Activated CD4-positive, alpha-beta T cell treated with anti-CD3 and anti-CD28 coated beads, Interleukin-2, amount 10 ng/mL, durations not matched to agents 24 days and 14 days (primary cell): ENCODE results near the gene RAB3B. TPM values are rescaled to one million over a fixed set of nuclear protein-coding genes. Genes with fewer than 3 reads are reported as not detected.
"Not testable (repeated sequence)": the region's sequence is repeated elsewhere in the genome, so short reads cannot be mapped to it uniquely, and the experiment has no call there.

Source experiments
- DNase-seq: peaks from one replicate; pipeline ENCODE4 v3.0.0; 2022
- H3K27ac Mint-ChIP-seq: one replicate; pipeline ENCODE4 v1.8.0; 2022; ENCODE audit warnings: mild to moderate bottlenecking, mixed read lengths
- H3K27me3 Mint-ChIP-seq: one replicate; pipeline ENCODE4 v1.8.0; 2022; ENCODE audit warnings: mixed read lengths
- H3K36me3 Mint-ChIP-seq: one replicate; pipeline ENCODE4 v1.8.0; 2022; ENCODE audit warnings: low read depth, mild to moderate bottlenecking, mixed read lengths
- H3K4me1 Mint-ChIP-seq: one replicate; pipeline ENCODE4 v1.8.0; 2021; ENCODE audit warnings: mixed read lengths
- H3K4me3 Mint-ChIP-seq: one replicate; pipeline ENCODE4 v1.8.0; 2022; ENCODE audit warnings: mild to moderate bottlenecking, moderate library complexity, mixed read lengths
- H3K9me3 Mint-ChIP-seq: one replicate; pipeline ENCODE4 v1.8.0; 2021; ENCODE audit warnings: mixed read lengths
- intact Hi-C: fragments of 100-400 bp; cut with micrococcal nuclease; formaldehyde crosslinking; loops from one replicate; pipeline ENCODE4 v1.15.1; 2023
- total RNA-seq: library from RNA; stranded (reverse); gene quantifications from 2 replicates; pipeline ENCODE4 v1.2.3, GENCODE V29; 2022

RAB3B gene
- total RNA-seq, 1 donor from 2014 or later, result 0.02 TPM

DNA sequence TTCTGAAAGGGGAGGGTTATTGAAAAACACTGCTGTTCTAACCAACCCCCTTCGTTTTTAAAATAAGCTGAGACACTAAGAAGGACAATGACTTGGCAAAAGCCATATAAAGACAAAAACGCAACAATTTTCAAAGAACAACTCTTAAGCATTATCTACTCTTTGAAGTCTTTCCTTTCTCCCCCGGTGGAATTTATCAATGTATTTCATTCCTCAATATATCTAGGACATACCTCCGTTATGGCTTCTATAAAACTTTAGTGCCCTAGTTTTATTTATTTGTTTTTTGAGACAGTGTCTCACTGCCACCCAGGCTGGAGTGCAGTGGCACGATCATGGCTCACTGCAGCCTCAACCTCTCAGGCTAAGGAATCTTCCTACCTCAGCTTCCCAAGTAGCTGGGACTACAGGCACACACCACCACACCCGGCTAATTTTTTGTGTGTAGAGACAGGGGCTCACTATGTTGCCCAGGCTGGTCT is 115.2 kb downstream of the RAB3B start:
- H3K27ac Mint-ChIP-seq, result peak overlapping the region; percentile 64
- DNase-seq, result no peak
- intact Hi-C loops, result loop anchor here (5.0 kb wide), 6 partner anchors 33 to 908 kb away; partner anchors contain the start of genes EPS15 and OSBPL9
- peaks cover 43% of the 10 kb centered on the region for H3K4me1 Mint-ChIP-seq
- H3K36me3 Mint-ChIP-seq, result peaks cover 37% of the 10 kb centered on the region
- no peaks in the 10 kb centered on the region for H3K9me3 Mint-ChIP-seq
- no peaks in the 10 kb centered on the region for H3K27me3 Mint-ChIP-seq
- peak overlapping the region; percentile 80 for H3K4me3 Mint-ChIP-seq

- H3K27me3 Mint-ChIP-seq, H3K27ac Mint-ChIP-seq, DNase-seq, H3K4me3 Mint-ChIP-seq, intact Hi-C loops, H3K9me3 Mint-ChIP-seq: not testable (repeated sequence)
- H3K4me1 Mint-ChIP-seq, result peaks cover 47% of the 10 kb centered on the region
- H3K36me3 Mint-ChIP-seq, result peaks cover 39% of the 10 kb centered on the region
Observed at GRCh38 chr1:51873270-51873669, 117.2 kb downstream of the RAB3B start.

GRCh38 chr1:51871351-51871975 is 119.0 kb downstream of the RAB3B start:
- intact Hi-C loops, result no loop called here
- Mint-ChIP-seq H3K9me3 (no peaks in the 10 kb centered on the region), H3K36me3 (peaks cover 35% of the 10 kb centered on the region), H3K4me3 (no peak overlapping the region), H3K4me1 (peaks cover 50% of the 10 kb centered on the region), H3K27ac (peak overlapping the region; percentile 75), H3K27me3 (no peaks in the 10 kb centered on the region)
- no peak for DNase-seq

- Mint-ChIP-seq H3K27ac (no peak overlapping the region), H3K4me1 (peaks cover 48% of the 10 kb centered on the region), H3K9me3 (no peaks in the 10 kb centered on the region), H3K4me3 (no peak overlapping the region), H3K36me3 (peaks cover 34% of the 10 kb centered on the region), H3K27me3 (no peaks in the 10 kb centered on the region)
- intact Hi-C loops, result no loop called here
- no peak for DNase-seq
Observed at GRCh38 chr1:51870603-51871350, 119.7 kb downstream of the RAB3B start.

GRCh38 chr1:51867479-51868232 is 122.8 kb downstream of the RAB3B start:
- H3K27me3 Mint-ChIP-seq, result no peaks in the 10 kb centered on the region
- H3K9me3 Mint-ChIP-seq, result no peaks in the 10 kb centered on the region
- peaks cover 20% of the 10 kb centered on the region for H3K36me3 Mint-ChIP-seq
- DNase-seq, result no peak
- intact Hi-C loops, result no loop called here
- H3K4me3 Mint-ChIP-seq, result no peak overlapping the region
- peaks cover 37% of the 10 kb centered on the region for H3K4me1 Mint-ChIP-seq
- no peak overlapping the region for H3K27ac Mint-ChIP-seq

DNA sequence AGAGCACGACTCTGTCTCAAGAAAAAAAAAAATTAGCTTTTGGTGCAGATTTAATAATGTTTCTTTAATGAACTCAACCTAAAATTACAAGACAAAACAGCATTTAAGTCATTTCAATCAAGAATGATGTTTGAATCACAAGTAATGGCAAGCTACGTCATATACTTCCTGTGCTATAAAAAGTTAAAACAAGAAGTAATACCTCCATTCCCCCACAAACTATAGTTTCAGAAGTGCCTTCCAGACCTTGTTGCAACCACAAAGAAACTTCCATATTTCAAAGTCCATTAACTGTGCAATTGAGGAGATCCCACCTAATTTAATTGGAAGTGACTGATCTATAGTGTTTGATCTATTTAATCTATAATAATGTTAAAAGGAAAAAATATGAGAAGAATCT is 127.1 kb downstream of the RAB3B start:
- Mint-ChIP-seq H3K36me3 (peaks cover 16% of the 10 kb centered on the region), H3K9me3 (no peaks in the 10 kb centered on the region), H3K27ac (peak overlapping the region; percentile 48), H3K4me1 (peaks cover 25% of the 10 kb centered on the region), H3K4me3 (no peak overlapping the region), H3K27me3 (no peaks in the 10 kb centered on the region)
- intact Hi-C loops, result loop anchor here (2.0 kb wide), 1 partner anchor 15 kb away; the partner anchor contains the start of gene NRDC
- no peak for DNase-seq

DNA sequence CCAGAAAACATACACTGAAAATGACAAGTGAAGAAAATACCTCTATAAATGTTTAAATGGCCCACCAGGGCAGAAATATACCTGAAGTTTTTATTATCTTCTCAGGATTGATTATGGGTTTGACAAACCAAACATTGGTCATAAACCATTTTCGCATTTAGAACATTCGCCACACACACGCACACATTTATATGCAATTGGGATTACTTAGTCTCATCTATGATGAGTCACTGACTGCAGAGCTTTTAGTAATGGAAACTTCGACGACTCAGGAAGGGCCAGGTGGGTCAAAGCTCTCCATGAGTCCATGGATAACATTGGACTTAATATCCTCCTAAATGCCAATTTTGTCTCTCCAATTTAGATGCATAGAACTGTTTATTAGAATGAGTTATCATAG is 128.8 kb downstream of the RAB3B start:
- H3K36me3 Mint-ChIP-seq, result peaks cover 13% of the 10 kb centered on the region
- DNase-seq, result no peak
- H3K27me3 Mint-ChIP-seq, result no peaks in the 10 kb centered on the region
- no peaks in the 10 kb centered on the region for H3K9me3 Mint-ChIP-seq
- intact Hi-C loops, result loop anchor here (2.0 kb wide), 1 partner anchor 17 kb away; the partner anchor contains the start of gene NRDC
- H3K4me3 Mint-ChIP-seq, result no peak overlapping the region
- H3K4me1 Mint-ChIP-seq, result peaks cover 12% of the 10 kb centered on the region
- peak overlapping the region; percentile 17 for H3K27ac Mint-ChIP-seq

- intact Hi-C loops, result no loop called here
- no peaks in the 10 kb centered on the region for H3K9me3 Mint-ChIP-seq
- H3K4me3 Mint-ChIP-seq, result no peak overlapping the region
- peaks cover 15% of the 10 kb centered on the region for H3K4me1 Mint-ChIP-seq
- H3K27ac Mint-ChIP-seq, result no peak overlapping the region
- no peak for DNase-seq
- H3K27me3 Mint-ChIP-seq, result no peaks in the 10 kb centered on the region
- H3K36me3 Mint-ChIP-seq, result peaks cover 22% of the 10 kb centered on the region
Observed at GRCh38 chr1:51859735-51860134, 130.8 kb downstream of the RAB3B start.

- no peak overlapping the region for H3K4me3 Mint-ChIP-seq
- H3K9me3 Mint-ChIP-seq, result no peaks in the 10 kb centered on the region
- H3K27ac Mint-ChIP-seq, result no peak overlapping the region
- intact Hi-C loops, result no loop called here
- no peak for DNase-seq
- H3K36me3 Mint-ChIP-seq, result peaks cover 24% of the 10 kb centered on the region
- no peaks in the 10 kb centered on the region for H3K27me3 Mint-ChIP-seq
- H3K4me1 Mint-ChIP-seq, result peaks cover 15% of the 10 kb centered on the region
Observed at GRCh38 chr1:51859333-51859732, 131.2 kb downstream of the RAB3B start.

- no peak for DNase-seq
- Mint-ChIP-seq H3K4me1 (peaks cover 15% of the 10 kb centered on the region), H3K4me3 (no peak overlapping the region), H3K9me3 (no peaks in the 10 kb centered on the region), H3K36me3 (peaks cover 25% of the 10 kb centered on the region), H3K27me3 (no peaks in the 10 kb centered on the region), H3K27ac (no peak overlapping the region)
- intact Hi-C loops, result no loop called here
Observed at GRCh38 chr1:51858892-51859291, 131.6 kb downstream of the RAB3B start.

Other genes starting within 250 kb of the RAB3B start
- gene NRDC, start 112.0 kb downstream of the RAB3B start, total RNA-seq, result 170 and 175 TPM in 2 replicates
- 20.4 and 22.3 TPM in 2 replicates for gene KTI12, start 43.1 kb upstream of the RAB3B start, total RNA-seq
- 43.0 and 44.8 TPM in 2 replicates for gene TXNDC12, start 64.5 kb upstream of the RAB3B start, total RNA-seq
- 48.0 and 50.0 TPM in 2 replicates for gene BTF3L4, start 65.6 kb upstream of the RAB3B start, total RNA-seq
- 3.9 and 4.3 TPM in 2 replicates for gene ZFYVE9, start 151.4 kb upstream of the RAB3B start, total RNA-seq